ENCODE measurements around the gene LY86.

DNA sequence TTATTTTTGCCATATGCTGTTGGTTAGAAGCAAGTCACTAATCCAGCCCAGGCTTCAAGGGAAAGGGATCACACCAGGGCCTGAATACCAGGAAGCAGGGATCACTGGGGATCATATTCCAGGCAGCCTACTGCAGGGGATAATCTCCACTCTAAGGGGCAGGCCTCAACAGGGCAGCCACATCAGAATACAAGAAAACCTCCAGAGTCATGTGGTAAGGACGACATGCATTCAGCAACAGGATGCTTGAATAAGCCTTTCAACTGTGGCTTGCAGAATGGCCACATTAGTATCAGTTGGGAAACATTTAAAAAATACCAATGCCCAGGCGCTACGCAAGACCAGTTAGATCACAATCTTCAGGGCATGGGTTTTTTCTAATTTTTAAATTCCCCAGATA is 109.1 kb downstream of the LY86 start:
- TF ChIP-seq, protein P1, sequence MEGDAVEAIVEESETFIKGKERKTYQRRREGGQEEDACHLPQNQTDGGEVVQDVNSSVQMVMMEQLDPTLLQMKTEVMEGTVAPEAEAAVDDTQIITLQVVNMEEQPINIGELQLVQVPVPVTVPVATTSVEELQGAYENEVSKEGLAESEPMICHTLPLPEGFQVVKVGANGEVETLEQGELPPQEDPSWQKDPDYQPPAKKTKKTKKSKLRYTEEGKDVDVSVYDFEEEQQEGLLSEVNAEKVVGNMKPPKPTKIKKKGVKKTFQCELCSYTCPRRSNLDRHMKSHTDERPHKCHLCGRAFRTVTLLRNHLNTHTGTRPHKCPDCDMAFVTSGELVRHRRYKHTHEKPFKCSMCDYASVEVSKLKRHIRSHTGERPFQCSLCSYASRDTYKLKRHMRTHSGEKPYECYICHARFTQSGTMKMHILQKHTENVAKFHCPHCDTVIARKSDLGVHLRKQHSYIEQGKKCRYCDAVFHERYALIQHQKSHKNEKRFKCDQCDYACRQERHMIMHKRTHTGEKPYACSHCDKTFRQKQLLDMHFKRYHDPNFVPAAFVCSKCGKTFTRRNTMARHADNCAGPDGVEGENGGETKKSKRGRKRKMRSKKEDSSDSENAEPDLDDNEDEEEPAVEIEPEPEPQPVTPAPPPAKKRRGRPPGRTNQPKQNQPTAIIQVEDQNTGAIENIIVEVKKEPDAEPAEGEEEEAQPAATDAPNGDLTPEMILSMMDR (IDR thresholded peaks at IDR 0.05; ENCODE audit: poor library complexity, severe bottlenecking), result no peak
- TF ChIP-seq, protein P2, sequence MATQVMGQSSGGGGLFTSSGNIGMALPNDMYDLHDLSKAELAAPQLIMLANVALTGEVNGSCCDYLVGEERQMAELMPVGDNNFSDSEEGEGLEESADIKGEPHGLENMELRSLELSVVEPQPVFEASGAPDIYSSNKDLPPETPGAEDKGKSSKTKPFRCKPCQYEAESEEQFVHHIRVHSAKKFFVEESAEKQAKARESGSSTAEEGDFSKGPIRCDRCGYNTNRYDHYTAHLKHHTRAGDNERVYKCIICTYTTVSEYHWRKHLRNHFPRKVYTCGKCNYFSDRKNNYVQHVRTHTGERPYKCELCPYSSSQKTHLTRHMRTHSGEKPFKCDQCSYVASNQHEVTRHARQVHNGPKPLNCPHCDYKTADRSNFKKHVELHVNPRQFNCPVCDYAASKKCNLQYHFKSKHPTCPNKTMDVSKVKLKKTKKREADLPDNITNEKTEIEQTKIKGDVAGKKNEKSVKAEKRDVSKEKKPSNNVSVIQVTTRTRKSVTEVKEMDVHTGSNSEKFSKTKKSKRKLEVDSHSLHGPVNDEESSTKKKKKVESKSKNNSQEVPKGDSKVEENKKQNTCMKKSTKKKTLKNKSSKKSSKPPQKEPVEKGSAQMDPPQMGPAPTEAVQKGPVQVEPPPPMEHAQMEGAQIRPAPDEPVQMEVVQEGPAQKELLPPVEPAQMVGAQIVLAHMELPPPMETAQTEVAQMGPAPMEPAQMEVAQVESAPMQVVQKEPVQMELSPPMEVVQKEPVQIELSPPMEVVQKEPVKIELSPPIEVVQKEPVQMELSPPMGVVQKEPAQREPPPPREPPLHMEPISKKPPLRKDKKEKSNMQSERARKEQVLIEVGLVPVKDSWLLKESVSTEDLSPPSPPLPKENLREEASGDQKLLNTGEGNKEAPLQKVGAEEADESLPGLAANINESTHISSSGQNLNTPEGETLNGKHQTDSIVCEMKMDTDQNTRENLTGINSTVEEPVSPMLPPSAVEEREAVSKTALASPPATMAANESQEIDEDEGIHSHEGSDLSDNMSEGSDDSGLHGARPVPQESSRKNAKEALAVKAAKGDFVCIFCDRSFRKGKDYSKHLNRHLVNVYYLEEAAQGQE (IDR thresholded peaks at IDR 0.05; ENCODE audit: borderline replicate concordance), result no peak
- no peak for TF ChIP-seq MXI1 (conservative IDR thresholded peaks at IDR 0.05; ENCODE audit: poor library complexity, severe bottlenecking)
- no peak for TF ChIP-seq EP300 (conservative IDR thresholded peaks at IDR 0.05; ENCODE audit: poor library complexity, severe bottlenecking)
- TF ChIP-seq EZH2 (IDR thresholded peaks at IDR 0.05; ENCODE audit: borderline replicate concordance, insufficient read depth, low read length, poor library complexity, severe bottlenecking), result no peak
- TF ChIP-seq RAD21 (conservative IDR thresholded peaks at IDR 0.05), result no peak
- no peak for TF ChIP-seq SMC3 (conservative IDR thresholded peaks at IDR 0.05; ENCODE audit: poor library complexity)
- no peak for TF ChIP-seq POLR2AphosphoS5 (IDR thresholded peaks at IDR 0.05)

Measured in neural cell (in vitro differentiated cells).